ENCODE data around the gene NUP85. TPM values are rescaled to one million over a fixed set of nuclear protein-coding genes. Genes with fewer than 3 reads are reported as not detected.

Gene NUP85
- total and polyA plus RNA-seq, 2 of the 4 experiments (the other 2 are of a cell fraction), result 29.4 to 54.4 TPM

- no peak overlapping the region for H4K91ac ChIP-seq (ENCODE audit: insufficient read depth, low read depth, low read length)
- intact Hi-C loops (cut with micrococcal nuclease), result no loop called here
- no peak overlapping the region for H2AFZ ChIP-seq (replicated peaks; ENCODE audit: low read length, poor library complexity)
- H4K20me1 ChIP-seq (ENCODE audit: insufficient read depth, low read length), result peaks cover 16% of the 10 kb centered on the region
- no peaks in the 10 kb centered on the region for H3K27me3 ChIP-seq (ENCODE audit: control insufficient read depth, insufficient read depth, low read length)
- H3K4me1 ChIP-seq (ENCODE audit: control insufficient read depth, insufficient read depth, low read length), result peaks cover under 1% of the 10 kb centered on the region; the same call in 1 of the 2 replicates
- H3K14ac ChIP-seq (replicated peaks; ENCODE audit: low read depth, low read length), result no peak overlapping the region
- no peak overlapping the region for H3K4me3 ChIP-seq (ENCODE audit: insufficient read depth, low read depth, low read length)
- no peaks in the 10 kb centered on the region for H3K9me1 ChIP-seq (ENCODE audit: insufficient read depth, low read length)
- no peak overlapping the region for H3K23ac ChIP-seq (ENCODE audit: low read depth, low read length)
- ChIA-PET POLR2A (ENCODE audit: unreplicated experiment) (no interaction called here), CTCF (no interaction called here)
- H3K9me3 ChIP-seq (ENCODE audit: control insufficient read depth, insufficient read depth, low read length), result no peaks in the 10 kb centered on the region
- peaks cover 64% of the 10 kb centered on the region for H3K36me3 ChIP-seq (ENCODE audit: control insufficient read depth, insufficient read depth, low read length)
- H3K56ac ChIP-seq (ENCODE audit: extremely low read depth, insufficient read depth, low read length), result no peak overlapping the region
- H2AK5ac ChIP-seq (ENCODE audit: low read depth, low read length), result no peak overlapping the region
- no peak overlapping the region for H2BK120ac ChIP-seq (ENCODE audit: low read depth, low read length)
- in situ Hi-C loops (cut with MboI; ENCODE audit: low sequenced_read_pairs), result no loop called here
- dilution Hi-C loops (cut with HindIII; ENCODE audit: low sequenced_read_pairs, unreplicated experiment), result no loop called here
- no peak overlapping the region for H3K18ac ChIP-seq (ENCODE audit: low read depth, low read length)
- no peak overlapping the region for H2BK20ac ChIP-seq (ENCODE audit: low read depth, low read length)
- no peak overlapping the region for H2AK9ac ChIP-seq (replicated peaks; ENCODE audit: low read depth, low read length, poor library complexity)
- H4K5ac ChIP-seq (ENCODE audit: low read depth, low read length), result no peak overlapping the region
- ATAC-seq (ENCODE audit: low read depth), result no peak
- H3K9ac ChIP-seq (ENCODE audit: low read depth, low read length), result no peak overlapping the region
- H3K79me1 ChIP-seq (ENCODE audit: low read depth in 1 of 2, low read length in 2 of 2), result peaks cover 8 to 27% of the 10 kb centered on the region in 2 experiments; a peak in 3 of 4 replicates
- H3K27ac ChIP-seq (ENCODE audit: insufficient read depth, low read length), result no peak overlapping the region
- BruUV-seq (replicated peaks), result no TSS peak
- no peak overlapping the region for H4K8ac ChIP-seq (ENCODE audit: low read depth in 2 of 2, low read length in 2 of 2)
- DNase-seq, result no peak
- no peak for TF ChIP-seq RFX5 (IDR thresholded peaks at IDR 0.05; ENCODE audit: low read depth, low read length)
- TF ChIP-seq CHD1 (IDR thresholded peaks at IDR 0.05; ENCODE audit: low read depth, low read length), result no peak
- TF ChIP-seq RAD21 (IDR thresholded peaks at IDR 0.05; ENCODE audit: low read length), result no peak
- no peak for TF ChIP-seq MAFK (IDR thresholded peaks at IDR 0.05; ENCODE audit: low read depth, low read length)
- no peak for TF ChIP-seq CEBPB (IDR thresholded peaks at IDR 0.05; ENCODE audit: low read depth, low read length)
- TF ChIP-seq RCOR1 (IDR thresholded peaks at IDR 0.05; ENCODE audit: insufficient replicate concordance, low read length), result no peak
- TF ChIP-seq BHLHE40 (IDR thresholded peaks at IDR 0.05; ENCODE audit: low read depth, low read length), result no peak
- TF ChIP-seq CTCF (conservative IDR thresholded peaks at IDR 0.05; ENCODE audit: low read depth, low read length), result no peak
- no peak for TF ChIP-seq MAZ (IDR thresholded peaks at IDR 0.05; ENCODE audit: borderline replicate concordance, low read depth, low read length)
- TF ChIP-seq POLR2A (IDR thresholded peaks at IDR 0.05; ENCODE audit: low read depth, low read length), result no peak
- no peak for TF ChIP-seq USF2 (IDR thresholded peaks at IDR 0.05; ENCODE audit: low read depth, low read length)
- no peak for TF ChIP-seq ELK1 (IDR thresholded peaks at IDR 0.05; ENCODE audit: borderline replicate concordance, low read depth, low read length)
- no peak for TF ChIP-seq SMC3 (IDR thresholded peaks at IDR 0.05; ENCODE audit: low read depth, low read length)
- no peak overlapping the region for H3K4me2 ChIP-seq (ENCODE audit: low read depth, low read length)
- WGBS, 2 experiments (ENCODE audit: extremely low coverage in 2 of 2, insufficient read length in 1 of 2), result 100% methylated on average over 1 of the region's 6 CpGs; no CpG with 5 or more reads in 1 of the 2 experiments
- no peak overlapping the region for H3K4ac ChIP-seq (ENCODE audit: low read depth, low read length)
- H2BK5ac ChIP-seq (ENCODE audit: low read depth, low read length, poor library complexity, severe bottlenecking), result no peak overlapping the region
- no peak overlapping the region for H2BK15ac ChIP-seq (ENCODE audit: low read depth, low read length)
These were observed 39.5 kb downstream of the NUP85 start for GRCh38 chr17:75245011-75245410.
